Liver (tissue), 3 donors: Measurements from ENCODE around the gene CCDC51.

Experiments used
- ATF3 ChIP-seq: IDR thresholded peaks from 2 replicates; pipeline ENCODE4 v1.6.1; 2016; ENCODE audit warnings: antibody characterized with exemption
- CTCF ChIP-seq: fragments of 150-350 bp; IDR thresholded peaks from 2 replicates; pipeline ENCODE4 v1.5.1; 2017; ENCODE audit warnings: improper control_type of control experiment, low read depth, low read length; ENCODE audit not compliant: missing input control
- EGR1 ChIP-seq, 2 donors: IDR thresholded peaks; 2 replicates each; pipeline ENCODE4 v1.6.1; 2016 to 2018; ENCODE audit warnings: antibody characterized with exemption in 2 of 2, low read depth in 2 of 2
- GABPA ChIP-seq, 2 donors: IDR thresholded peaks in 1 of 2; conservative IDR thresholded peaks in 1 of 2; 2 replicates each; pipeline ENCODE4 v1.6.1; 2016; ENCODE audit warnings: antibody characterized with exemption in 2 of 2, mild to moderate bottlenecking in 1 of 2, moderate library complexity in 1 of 2
- MAX ChIP-seq: IDR thresholded peaks from 2 replicates; pipeline ENCODE4 v1.6.1; 2016; ENCODE audit warnings: antibody characterized with exemption
- RAD21 ChIP-seq, 2 donors: IDR thresholded peaks; 2 replicates each; pipeline ENCODE4 v1.6.1; 2016; ENCODE audit warnings: antibody characterized with exemption in 2 of 2, mild to moderate bottlenecking in 2 of 2
- REST ChIP-seq: IDR thresholded peaks from 2 replicates; pipeline ENCODE4 v1.6.1; 2016; ENCODE audit warnings: antibody characterized with exemption, mild to moderate bottlenecking
- SP1 ChIP-seq: IDR thresholded peaks from 2 replicates; pipeline ENCODE4 v1.6.1; 2018; ENCODE audit warnings: antibody characterized with exemption, mild to moderate bottlenecking
- YY1 ChIP-seq: IDR thresholded peaks from 2 replicates; pipeline ENCODE4 v1.6.1; 2016; ENCODE audit warnings: antibody characterized with exemption, mild to moderate bottlenecking
- ZBTB33 ChIP-seq: IDR thresholded peaks from 2 replicates; pipeline ENCODE4 v1.6.1; 2016; ENCODE audit warnings: antibody characterized with exemption
- donor health status: healthy.
- donor health status: healthy.

GRCh38 chr3:48473617-48473952 lies 33.7 kb upstream of the CCDC51 start:
- TF ChIP-seq CTCF (no peak), RAD21 (IDR thresholded peaks at IDR 0.05) (no peak), SP1 (no peak), EGR1 (IDR thresholded peaks at IDR 0.05; ENCODE audit: low read depth in 2 of 2) (no peak), GABPA (IDR thresholded peaks at IDR 0.05 in 1 of 2, conservative IDR thresholded peaks at IDR 0.05 in 1 of 2) (no peak), YY1 (no peak), MAX (no peak), REST (no peak), ATF3 (no peak), ZBTB33 (no peak)
